MV-4-11 (cell line): Measurements from ENCODE around the gene S100A7.

Source experiments
- DNase-seq: peaks from one replicate; lab custom pipeline; 2025; lab: John Stamatoyannopoulos, UW

S100A7 gene

DNA sequence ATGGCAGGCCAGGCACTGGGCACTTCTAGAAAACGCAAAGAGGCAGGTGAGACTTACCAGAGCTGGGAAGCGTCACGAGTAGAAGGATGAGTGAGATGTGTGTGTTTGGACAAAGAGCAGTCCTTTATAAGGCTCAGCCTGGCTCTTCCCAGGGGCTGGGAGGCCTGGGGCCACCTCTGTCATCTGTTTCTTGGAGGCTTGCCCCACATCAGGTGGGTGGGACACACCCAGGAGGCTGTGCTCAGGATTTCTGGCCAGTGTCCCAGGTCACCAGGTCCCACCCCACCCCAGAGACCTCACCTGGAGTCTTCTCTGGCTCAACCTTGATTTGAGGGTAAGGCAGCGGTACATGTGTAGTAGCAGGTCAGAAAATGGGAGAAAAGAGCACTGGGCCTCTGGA is at the start of gene S100A7:
S100A7 (minus strand) TSS at position 101 of the 400 bp plus-strand sequence. CDS start 1,638 bp downstream, outside the sequence.
- DNase-seq, result no peak

GRCh38 chr1:153509729-153510354 is 49.4 kb upstream of the S100A7 start:
- peak; percentile 40 for DNase-seq

- no peak for DNase-seq
These were observed 48.6 kb upstream of the S100A7 start for GRCh38 chr1:153509036-153509435.

- DNase-seq, result no peak
These were observed 47.6 kb upstream of the S100A7 start for GRCh38 chr1:153507926-153508583.

DNA sequence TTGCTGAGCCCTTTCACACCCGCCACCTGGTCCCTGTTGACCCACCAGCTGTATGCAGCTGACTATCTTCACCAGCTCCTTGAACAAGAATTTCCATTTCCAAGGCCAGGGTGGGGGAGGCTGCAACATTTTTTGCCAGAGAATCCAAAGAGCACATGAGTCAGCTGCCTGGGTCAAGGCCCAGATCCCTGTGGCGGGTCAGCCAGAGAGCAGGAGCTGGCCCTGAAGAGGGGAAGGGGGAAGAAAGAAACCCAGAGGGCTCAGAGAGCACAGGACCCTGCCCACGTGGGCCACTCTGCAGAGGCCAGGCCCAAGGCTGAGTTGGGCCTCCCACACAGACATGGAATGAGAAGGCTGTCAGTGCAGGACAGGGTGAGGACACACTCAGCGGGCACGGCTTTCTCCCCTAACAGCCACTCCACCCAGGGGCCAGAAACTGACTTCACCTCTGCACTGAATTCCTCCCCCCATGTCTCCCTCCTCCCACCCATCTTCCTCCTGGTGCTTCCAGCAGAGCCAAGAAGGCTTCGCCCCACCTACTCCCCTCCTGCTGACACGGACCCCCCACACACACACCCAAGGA is 46.5 kb upstream of the S100A7 start:
- no peak for DNase-seq

DNA sequence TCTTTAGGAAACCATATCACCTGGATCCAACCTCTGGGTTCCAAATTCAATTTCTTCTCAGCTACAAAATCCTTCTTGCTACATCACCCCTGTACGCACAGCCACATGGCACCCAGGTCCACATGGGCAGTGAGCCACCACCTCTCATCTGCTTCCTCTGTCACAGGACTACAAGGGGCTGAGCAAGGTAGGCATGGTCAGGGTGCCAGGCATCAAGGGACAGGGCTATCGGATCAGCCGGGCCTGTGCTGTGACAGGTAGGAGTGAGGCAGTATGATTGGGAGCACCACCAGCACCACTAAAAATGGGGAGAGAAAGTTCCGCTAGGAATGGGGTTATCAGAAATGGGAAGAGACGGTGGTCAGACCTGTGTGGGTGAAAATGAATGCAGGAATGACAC is 45.9 kb upstream of the S100A7 start:
- DNase-seq, result no peak

- no peak for DNase-seq
These were observed 45.1 kb upstream of the S100A7 start for GRCh38 chr1:153505576-153505975.

- no peak for DNase-seq
These were observed 43.3 kb upstream of the S100A7 start for GRCh38 chr1:153503766-153504165.

DNA sequence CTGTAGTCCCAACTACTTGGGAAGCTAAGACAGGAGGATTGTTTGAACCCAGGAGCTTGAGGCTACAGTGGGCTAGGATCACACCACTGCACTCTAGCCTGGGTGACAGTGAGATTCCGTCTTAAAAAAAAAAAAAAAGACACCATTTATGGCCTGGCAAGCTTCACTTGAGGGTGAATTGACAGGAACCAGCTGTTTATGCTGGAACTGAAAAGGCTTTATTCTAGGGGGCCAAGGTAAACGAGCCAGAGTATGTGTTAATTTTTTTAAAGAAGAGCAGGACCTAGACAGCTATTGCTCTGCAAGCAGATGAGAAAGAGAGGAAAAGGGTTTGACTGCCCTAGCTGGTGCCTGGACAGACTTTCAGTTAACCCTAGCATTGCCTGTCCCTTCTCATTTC is 38.3 kb upstream of the S100A7 start:
- no peak for DNase-seq

DNA sequence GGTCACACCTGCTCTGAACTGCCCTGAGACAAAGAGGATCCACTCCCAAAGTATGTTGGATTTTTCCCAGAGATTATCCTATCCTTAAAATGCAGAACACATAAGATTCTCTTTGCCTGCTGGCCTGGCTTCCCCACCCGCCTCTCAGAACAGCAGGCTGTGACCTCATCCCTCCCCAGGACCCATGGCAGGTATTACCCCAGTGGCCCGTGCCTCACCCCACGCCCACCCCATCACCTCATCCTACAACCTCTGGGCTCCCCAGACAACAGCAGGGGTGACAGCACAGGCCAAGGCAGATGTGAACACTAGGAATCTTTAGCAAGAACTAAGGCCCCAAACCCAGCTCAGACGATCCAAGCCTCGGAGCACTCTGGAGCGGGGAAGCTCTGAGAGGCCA is 35.1 kb upstream of the S100A7 start:
- no peak for DNase-seq

- peak; percentile 41 for DNase-seq
These were observed 34.6 kb upstream of the S100A7 start for GRCh38 chr1:153494976-153495535.

DNA sequence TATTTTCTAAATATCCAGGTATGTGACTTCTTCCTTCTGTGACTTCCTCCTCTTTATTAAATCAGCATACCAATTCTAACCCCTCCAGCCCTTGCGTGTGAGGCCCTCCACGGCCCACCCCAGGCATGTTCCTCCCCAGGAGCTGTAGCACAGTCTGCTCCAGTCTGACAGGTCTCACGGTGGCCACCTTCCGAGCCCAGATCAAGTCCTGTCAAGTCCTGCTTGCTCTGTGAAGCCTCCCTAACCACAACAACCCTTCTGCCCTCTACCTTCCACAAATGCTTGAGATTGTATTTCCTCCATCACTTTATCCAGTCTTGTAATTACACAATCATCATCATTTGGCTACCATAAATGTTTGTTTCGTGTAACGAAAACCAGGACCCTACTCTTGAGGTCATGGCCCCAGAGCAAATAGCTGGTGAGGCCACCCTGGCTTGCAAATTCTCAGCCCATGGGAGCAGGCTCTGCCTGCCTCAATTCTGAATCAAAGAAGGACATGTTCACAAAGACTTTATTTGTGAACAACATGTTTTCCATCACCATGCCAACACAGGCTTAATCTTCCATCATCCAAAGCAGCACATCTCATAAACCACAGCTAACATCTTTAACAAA is 33.0 kb upstream of the S100A7 start:
- no peak for DNase-seq

- peak; percentile 98 for DNase-seq
These were observed 30.0 kb upstream of the S100A7 start for GRCh38 chr1:153490272-153491051.

- DNase-seq, result no peak
These were observed 28.3 kb upstream of the S100A7 start for GRCh38 chr1:153488731-153489130.

GRCh38 chr1:153487707-153488106 is 27.3 kb upstream of the S100A7 start:
- DNase-seq, result no peak

GRCh38 chr1:153485863-153486262 is 25.4 kb upstream of the S100A7 start:
- no peak for DNase-seq

GRCh38 chr1:153483776-153484175 is 23.3 kb upstream of the S100A7 start:
- DNase-seq, result no peak

GRCh38 chr1:153481124-153481523 is 20.7 kb upstream of the S100A7 start:
- no peak for DNase-seq

DNA sequence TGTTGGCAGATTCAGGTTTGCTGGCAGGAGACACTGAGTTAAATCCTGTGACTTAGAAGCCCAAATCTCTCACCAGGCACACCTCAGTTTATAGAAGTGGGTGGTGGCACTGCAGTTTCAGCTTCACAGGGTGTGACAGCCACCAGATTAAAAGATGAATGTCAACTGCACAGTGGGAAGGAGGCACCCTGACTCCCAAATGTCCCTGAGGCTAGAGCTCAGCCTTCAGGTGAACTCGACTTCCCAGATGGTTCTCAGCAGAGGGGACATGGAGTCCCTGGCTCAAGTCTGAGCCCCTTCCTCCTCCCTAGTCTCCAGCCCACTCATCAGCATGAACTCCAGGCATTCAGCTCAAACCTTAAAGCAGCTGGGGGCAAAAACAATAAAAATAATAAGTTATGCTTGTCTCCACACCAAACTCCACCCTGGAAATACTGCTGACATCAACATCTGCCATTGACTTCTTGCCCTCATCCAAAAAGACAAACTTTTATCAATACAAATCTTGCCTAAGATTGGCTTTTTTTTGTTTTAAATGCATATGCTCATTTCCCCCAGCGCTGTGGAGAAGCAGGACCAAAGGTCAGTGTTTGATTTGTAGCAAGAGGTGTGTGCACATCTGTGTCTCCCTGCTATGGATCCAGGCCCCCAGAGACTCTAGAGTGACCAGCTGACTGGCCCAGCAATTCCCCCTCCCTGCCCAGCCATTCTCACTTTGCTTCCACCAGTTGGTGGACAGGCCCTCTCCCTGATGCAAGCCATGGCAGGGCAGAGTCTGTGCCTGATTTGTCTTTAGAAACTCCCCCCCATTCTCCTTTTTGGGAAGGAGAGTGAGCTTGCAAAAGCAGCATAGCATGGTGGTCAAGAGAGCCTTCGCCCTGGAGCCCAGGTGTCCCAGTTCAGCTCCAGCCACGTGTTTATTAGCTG is 18.5 kb upstream of the S100A7 start:
- no peak for DNase-seq

DNA sequence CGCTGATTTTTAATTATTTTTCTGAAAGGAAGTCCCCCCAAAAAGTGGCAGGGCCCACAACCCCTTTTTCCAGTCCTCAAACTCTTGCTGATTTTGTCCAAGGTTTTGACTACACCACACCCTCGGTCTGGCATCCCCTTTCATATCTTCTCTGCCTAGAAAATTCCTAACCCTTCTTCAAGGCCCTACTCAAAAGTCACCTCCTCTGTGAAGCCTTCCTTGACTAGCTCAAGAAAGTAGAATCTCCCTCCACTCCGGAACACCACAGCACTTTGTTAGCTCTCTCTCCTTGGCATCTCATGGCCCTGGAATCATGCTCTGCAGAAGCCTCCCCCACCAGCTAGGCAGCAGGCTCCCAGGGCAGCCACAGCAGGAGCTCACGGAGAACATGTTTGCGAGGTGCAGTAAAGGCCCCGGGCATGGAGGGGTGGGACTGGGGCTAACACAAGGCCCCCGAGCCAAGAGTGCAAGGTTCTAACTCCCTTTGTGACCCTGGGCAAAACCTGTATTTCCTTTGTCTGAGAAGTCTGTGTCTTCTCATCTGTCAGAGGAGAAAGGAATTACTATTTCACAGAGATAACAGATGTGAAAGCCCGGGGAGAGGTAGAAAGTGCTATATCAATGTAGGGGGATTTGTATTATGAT is 17.7 kb upstream of the S100A7 start:
- DNase-seq, result no peak
